Coronary artery (tissue), 2 donors: ENCODE results near the gene CD33.
"Not testable (repeated sequence)": the region's sequence is repeated elsewhere in the genome, so short reads cannot be mapped to it uniquely, and the experiment has no call there.

ENCODE experiments used
- DNase-seq: peaks from one replicate; pipeline ENCODE4 v3.0.0-alpha.2; 2017; ENCODE audit warnings: low spot score
- H3K27ac ChIP-seq, 2 donors: fragments of 200-600 bp; sonication (generic); one replicate each; pipeline ENCODE4 v1.5.1; 2016 to 2019
- H3K4me3 ChIP-seq: fragments of 200-600 bp; sonication (generic); 2 replicates; pipeline ENCODE4 v1.5.1; 2016; ENCODE audit warnings: mild to moderate bottlenecking, moderate library complexity
- CTCF ChIP-seq: fragments of 200-600 bp; sonication (generic); IDR thresholded peaks from one replicate; pipeline ENCODE4 v1.5.1; 2019; ENCODE audit warnings: antibody characterized with exemption

Gene CD33

GRCh38 chr19:51224898-51225393 is at the start of gene CD33:
Gene CD33, plus strand, starts transcription at chr19:51225080. Its CDS starts 39 bp downstream, at chr19:51225119.
- not testable (repeated sequence) for DNase-seq
- H3K27ac ChIP-seq = peak within 1 kb of the TSS in 1 of 2 donors; percentile 28

GRCh38 chr19:51179256-51179655 is 45.6 kb upstream of the CD33 start:
- no peak for DNase-seq
- no peak for TF ChIP-seq CTCF
- Histone ChIP-seq H3K27ac (no peak overlapping the region), H3K4me3 (no peak overlapping the region)

More at GRCh38 chr19:51224898-51225393, at the start of gene CD33:
- peak within 1 kb of the TSS; percentile 51 for H3K4me3 ChIP-seq

- H3K27ac ChIP-seq = no peak overlapping the region
- H3K4me3 ChIP-seq = no peak overlapping the region
- no peak for TF ChIP-seq CTCF
- no peak for DNase-seq
Observed at GRCh38 chr19:51181377-51181912, 43.4 kb upstream of the CD33 start.

- H3K4me3 ChIP-seq = no peak overlapping the region
- no peak overlapping the region for H3K27ac ChIP-seq
- no peak for DNase-seq
- TF ChIP-seq CTCF = no peak
Observed at GRCh38 chr19:51181913-51182419, 42.9 kb upstream of the CD33 start.

GRCh38 chr19:51183629-51184028 is 41.3 kb upstream of the CD33 start:
- TF ChIP-seq CTCF = no peak
- no peak for DNase-seq
- H3K4me3 ChIP-seq = no peak overlapping the region
- H3K27ac ChIP-seq = no peak overlapping the region

GRCh38 chr19:51185069-51185867 is 39.6 kb upstream of the CD33 start:
- Histone ChIP-seq H3K27ac (no peak overlapping the region), H3K4me3 (no peak overlapping the region)
- DNase-seq = no peak
- TF ChIP-seq CTCF = no peak

GRCh38 chr19:51185868-51186215 is 39.0 kb upstream of the CD33 start:
- no peak overlapping the region for H3K27ac ChIP-seq
- no peak for TF ChIP-seq CTCF
- H3K4me3 ChIP-seq = no peak overlapping the region
- DNase-seq = no peak
